Endothelial cell of umbilical vein (primary cell): ENCODE data around the gene SERPINB6.

ENCODE experiments used
- EZH2 ChIP-seq: IDR thresholded peaks from 2 replicates; pipeline ENCODE4 v1.6.1; 2012; ENCODE audit warnings: borderline replicate concordance, low read depth, mild to moderate bottlenecking, moderate library complexity, low read length, inconsistent platforms; ENCODE audit not compliant: severe bottlenecking
- FOS ChIP-seq: IDR thresholded peaks from 2 replicates; pipeline ENCODE4 v1.6.1; 2011; ENCODE audit warnings: mild to moderate bottlenecking, low read length, moderate library complexity, borderline replicate concordance; ENCODE audit not compliant: insufficient read depth
- GATA2 ChIP-seq: IDR thresholded peaks from 2 replicates; pipeline ENCODE4 v1.7.0; 2011; ENCODE audit warnings: low read depth, mild to moderate bottlenecking, moderate library complexity, mixed read lengths, low read length; ENCODE audit not compliant: insufficient read length, insufficient read depth
- JUN ChIP-seq: IDR thresholded peaks from 2 replicates; pipeline ENCODE4 v1.6.1; 2011; ENCODE audit warnings: borderline replicate concordance, low read depth; ENCODE audit not compliant: insufficient read length, insufficient read depth
- MYC ChIP-seq: IDR thresholded peaks from one replicate; pipeline ENCODE4 v1.6.1; 2011; ENCODE audit warnings: mild to moderate bottlenecking, low read depth, low read length
- POLR2A ChIP-seq: IDR thresholded peaks from 2 replicates; pipeline ENCODE4 v1.6.1; 2012; ENCODE audit warnings: low read depth, mild to moderate bottlenecking, control low read depth, low read length
- POLR2AphosphoS5 ChIP-seq: IDR thresholded peaks from 2 replicates; pipeline ENCODE4 v1.6.1; 2012; ENCODE audit warnings: low read depth, mild to moderate bottlenecking, control low read depth, low read length, moderate library complexity; ENCODE audit not compliant: insufficient read depth
- TF ChIP-seq, protein P1 (sequence below), 2 donors: IDR thresholded peaks; 1 replicate in 1 of 2; 2 replicates in 1 of 2; pipeline ENCODE4 v1.5.1; 2011; ENCODE audit warnings: low read length in 2 of 2, mild to moderate bottlenecking in 2 of 2, moderate library complexity in 2 of 2, control low read depth in 1 of 2, inconsistent platforms in 1 of 2, low read depth in 1 of 2; ENCODE audit not compliant: insufficient read depth in 1 of 2; ENCODE audit errors: extremely low read depth in 1 of 2
- TF ChIP-seq, protein P2 (sequence below): IDR thresholded peaks from 2 replicates; pipeline ENCODE4 v1.6.1; 2011; ENCODE audit not compliant: insufficient read depth, insufficient read length

- no peak for TF ChIP-seq POLR2AphosphoS5
- TF ChIP-seq, protein P1, sequence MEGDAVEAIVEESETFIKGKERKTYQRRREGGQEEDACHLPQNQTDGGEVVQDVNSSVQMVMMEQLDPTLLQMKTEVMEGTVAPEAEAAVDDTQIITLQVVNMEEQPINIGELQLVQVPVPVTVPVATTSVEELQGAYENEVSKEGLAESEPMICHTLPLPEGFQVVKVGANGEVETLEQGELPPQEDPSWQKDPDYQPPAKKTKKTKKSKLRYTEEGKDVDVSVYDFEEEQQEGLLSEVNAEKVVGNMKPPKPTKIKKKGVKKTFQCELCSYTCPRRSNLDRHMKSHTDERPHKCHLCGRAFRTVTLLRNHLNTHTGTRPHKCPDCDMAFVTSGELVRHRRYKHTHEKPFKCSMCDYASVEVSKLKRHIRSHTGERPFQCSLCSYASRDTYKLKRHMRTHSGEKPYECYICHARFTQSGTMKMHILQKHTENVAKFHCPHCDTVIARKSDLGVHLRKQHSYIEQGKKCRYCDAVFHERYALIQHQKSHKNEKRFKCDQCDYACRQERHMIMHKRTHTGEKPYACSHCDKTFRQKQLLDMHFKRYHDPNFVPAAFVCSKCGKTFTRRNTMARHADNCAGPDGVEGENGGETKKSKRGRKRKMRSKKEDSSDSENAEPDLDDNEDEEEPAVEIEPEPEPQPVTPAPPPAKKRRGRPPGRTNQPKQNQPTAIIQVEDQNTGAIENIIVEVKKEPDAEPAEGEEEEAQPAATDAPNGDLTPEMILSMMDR (IDR thresholded peaks at IDR 0.05; ENCODE audit: extremely low read depth in 1 of 2, insufficient read depth in 1 of 2, low read depth in 1 of 2, low read length in 2 of 2), result no peak
- no peak for TF ChIP-seq POLR2A
- TF ChIP-seq EZH2, result no peak
- TF ChIP-seq MYC, result no peak
- TF ChIP-seq, protein P2, sequence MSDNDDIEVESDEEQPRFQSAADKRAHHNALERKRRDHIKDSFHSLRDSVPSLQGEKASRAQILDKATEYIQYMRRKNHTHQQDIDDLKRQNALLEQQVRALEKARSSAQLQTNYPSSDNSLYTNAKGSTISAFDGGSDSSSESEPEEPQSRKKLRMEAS, result no peak
- TF ChIP-seq JUN, result no peak
- TF ChIP-seq FOS, result no peak
- no peak for TF ChIP-seq GATA2
Observed at GRCh38 chr6:2949536-2950083, 21.8 kb downstream of the SERPINB6 start.
